HCT116 (cell line): ENCODE measurements around the gene LRRC1. TPM values are rescaled to one million over a fixed set of nuclear protein-coding genes. Genes with fewer than 3 reads are reported as not detected.

ENCODE experiments used
- ATAC-seq: fragments of 200-7000 bp; cut with Tn5 transposase; 2 replicates; pipeline ENCODE4 v1.9.1; 2020; ENCODE audit warnings: mild to moderate bottlenecking, moderate library complexity
- BruUV-seq: library from RNA; stranded (reverse); fragments of 400-500 nt; replicated peaks from 2 replicates; lab custom pipeline; 2021; lab: Mats Ljungman, UMichigan
- CTCF ChIA-PET: fragments of 300-600 bp; sonication (Branson Sonifier 250); formaldehyde crosslinking; loops from one replicate; lab custom pipeline; 2021; ENCODE audit warnings: antibody characterized with exemption; lab: Charles Lee
- POLR2A ChIA-PET: fragments of 300-600, 350-600 bp; sonication (Branson Sonifier 250); formaldehyde crosslinking; loops from one replicate; lab custom pipeline; 2021; ENCODE audit warnings: antibody characterized with exemption; lab: Charles Lee
- RAD21 ChIA-PET, 2 experiments: fragments of 300-600 bp; sonication (Branson Sonifier 250); formaldehyde crosslinking; loops; one replicate each; lab custom pipeline; 2023; ENCODE audit warnings: low total read pairs in 2 of 2; ENCODE audit not compliant: uncharacterized antibody in 2 of 2, unreplicated experiment in 2 of 2, low non-redundant PET in 1 of 2; lab: Charles Lee
- DNase-seq: peaks from one replicate; pipeline ENCODE4 v3.0.0-alpha.2; 2010; ENCODE audit warnings: low read depth, low spot score
- H2AFZ ChIP-seq: fragments of 200-600 bp; shearing (Covaris generic), sonication (generic); 2 replicates; pipeline ENCODE4 v1.6.1; 2017; ENCODE audit warnings: low read depth, mixed run types, mixed read lengths, antibody characterized with exemption, low read length; ENCODE audit not compliant: poor library complexity, severe bottlenecking
- H3K27ac ChIP-seq: 2 replicates; pipeline ENCODE4 v1.5.1; 2012; ENCODE audit warnings: low read depth, low read length
- H3K27me3 ChIP-seq: fragments of 200-600 bp; sonication (generic); 2 replicates; pipeline ENCODE4 v1.6.1; 2016; ENCODE audit warnings: mixed run types, low read length, mixed read lengths; ENCODE audit not compliant: insufficient read depth
- H3K36me3 ChIP-seq, 2 experiments: fragments of 200-500 bp in 1 of 2; fragments of 200-600 bp in 1 of 2; sonication (Bioruptor generic) in 1 of 2; sonication (generic) in 1 of 2; 2 replicates each; pipeline versions ENCODE4 v1.5.1 to v1.6.1; 2014 to 2016; ENCODE audit warnings: low read length in 2 of 2, inconsistent platforms in 1 of 2, mixed read lengths in 1 of 2, mixed run types in 1 of 2; ENCODE audit not compliant: insufficient read depth in 2 of 2, control insufficient read depth in 1 of 2
- H3K4me1 ChIP-seq, 2 experiments: fragments of 200-600 bp in 1 of 2; sonication (generic) in 1 of 2; 2 replicates each; pipeline versions ENCODE4 v1.5.1 to v1.6.1; 2012 to 2017; ENCODE audit warnings: low read length in 2 of 2, inconsistent platforms in 1 of 2, mild to moderate bottlenecking in 1 of 2, mixed read lengths in 1 of 2, mixed run types in 1 of 2, moderate library complexity in 1 of 2; ENCODE audit not compliant: insufficient read depth in 2 of 2, control insufficient read depth in 1 of 2
- H3K4me2 ChIP-seq: fragments of 200-600 bp; sonication (generic); 2 replicates; pipeline ENCODE4 v1.6.1; 2017; ENCODE audit warnings: mixed run types, low read length, mixed read lengths
- H3K4me3 ChIP-seq, 2 experiments: fragments of 200-600 bp in 1 of 2; sonication (generic) in 1 of 2; replicated peaks in 1 of 2; 2 replicates each; pipeline ENCODE4 v1.5.1; 2011 to 2016; ENCODE audit warnings: low read length in 2 of 2, control low read depth in 1 of 2, low read depth in 1 of 2, mild to moderate bottlenecking in 1 of 2, mixed read lengths in 1 of 2, mixed run types in 1 of 2
- H3K79me2 ChIP-seq: fragments of 200-600 bp; sonication (generic); 2 replicates; pipeline ENCODE4 v1.6.1; 2017; ENCODE audit warnings: mild to moderate bottlenecking, mixed run types, low read length, moderate library complexity, mixed read lengths; ENCODE audit not compliant: insufficient read depth
- H3K9ac ChIP-seq: fragments of 200-600 bp; sonication (generic); 2 replicates; pipeline ENCODE4 v1.6.1; 2016; ENCODE audit warnings: low read length, mixed read lengths
- H3K9me2 ChIP-seq: fragments of 200-600 bp; sonication (generic), shearing (Covaris generic); 2 replicates; pipeline ENCODE4 v1.6.1; 2017; ENCODE audit warnings: mixed run types, mild to moderate bottlenecking, moderate library complexity; ENCODE audit not compliant: insufficient read depth
- H3K9me3 ChIP-seq, 2 experiments: fragments of 200-500 bp in 1 of 2; fragments of 200-600 bp in 1 of 2; sonication (Bioruptor generic) in 1 of 2; sonication (generic) in 1 of 2; 2 replicates each; pipeline ENCODE4 v1.6.1; 2014 to 2017; ENCODE audit warnings: low read length in 2 of 2, mixed read lengths in 2 of 2, inconsistent platforms in 1 of 2, low read depth in 1 of 2, mild to moderate bottlenecking in 1 of 2, mixed run types in 1 of 2, moderate library complexity in 1 of 2; ENCODE audit not compliant: control insufficient read depth in 1 of 2, insufficient read depth in 1 of 2
- H4K20me1 ChIP-seq: fragments of 200-600 bp; sonication (generic), shearing (Covaris generic); 2 replicates; pipeline ENCODE4 v1.6.1; 2017; ENCODE audit warnings: mixed run types, mild to moderate bottlenecking, moderate library complexity; ENCODE audit not compliant: insufficient read depth
- ATF3 ChIP-seq: IDR thresholded peaks from 2 replicates; pipeline ENCODE4 v1.6.1; 2012
- CEBPB ChIP-seq: IDR thresholded peaks from 2 replicates; pipeline ENCODE4 v1.6.1; 2012; ENCODE audit warnings: low read depth
- CTCF ChIP-seq, 3 experiments: fragments of 200-600 bp in 1 of 3; sonication (generic) in 1 of 3; IDR thresholded peaks in 2 of 3; conservative IDR thresholded peaks in 1 of 3; 2 replicates each; pipeline ENCODE4 v1.5.1; 2012 to 2017; ENCODE audit warnings: low read depth in 2 of 3, low read length in 2 of 3, antibody characterized with exemption in 1 of 3, borderline replicate concordance in 1 of 3, control low read depth in 1 of 3, mild to moderate bottlenecking in 1 of 3, mixed read lengths in 1 of 3, mixed run types in 1 of 3, moderate library complexity in 1 of 3; ENCODE audit not compliant: insufficient read depth in 1 of 3
- EGR1 ChIP-seq: IDR thresholded peaks from 2 replicates; pipeline ENCODE4 v1.6.1; 2012; ENCODE audit warnings: low read depth
- EZH2 ChIP-seq: fragments of 200-600 bp; sonication (generic); IDR thresholded peaks from 2 replicates; pipeline ENCODE4 v1.6.1; 2017; ENCODE audit warnings: antibody characterized with exemption, mixed run types
- EZH2phosphoT487 ChIP-seq: fragments of 200-600 bp; IDR thresholded peaks from 2 replicates; pipeline ENCODE4 v1.6.1; 2018; ENCODE audit warnings: antibody characterized with exemption, borderline replicate concordance
- FOSL1 ChIP-seq: IDR thresholded peaks from 2 replicates; pipeline ENCODE4 v1.6.1; 2012; ENCODE audit warnings: low read depth
- REST ChIP-seq: IDR thresholded peaks from 2 replicates; pipeline ENCODE4 v1.6.1; 2012; ENCODE audit warnings: low read depth
- SP1 ChIP-seq: IDR thresholded peaks from 2 replicates; pipeline ENCODE4 v1.6.1; 2012; ENCODE audit warnings: low read depth
- YY1 ChIP-seq: IDR thresholded peaks from 2 replicates; pipeline ENCODE4 v1.6.1; 2011; ENCODE audit warnings: low read length, low read depth, moderate library complexity, mild to moderate bottlenecking; ENCODE audit not compliant: insufficient replicate concordance; ENCODE audit errors: extremely low read depth
- ZBTB33 ChIP-seq: IDR thresholded peaks from 2 replicates; pipeline ENCODE4 v1.6.1; 2011; ENCODE audit warnings: mild to moderate bottlenecking, low read length, moderate library complexity; ENCODE audit not compliant: insufficient replicate concordance; ENCODE audit errors: extremely low read depth
- intact Hi-C: fragments of 100-400 bp; cut with micrococcal nuclease; formaldehyde crosslinking; loops from 2 replicates; pipeline ENCODE4 v1.10.0; 2022
- total RNA-seq: library from RNA; stranded (reverse); gene quantifications from one replicate; pipeline ENCODE4 v1.2.1, GENCODE V29; 2021; ENCODE audit not compliant: unreplicated experiment

The LRRC1 gene
- total RNA-seq, 1 experiment from 2014 or later = 19.8 TPM

- H4K20me1 ChIP-seq = no peaks in the 10 kb centered on the region
- H3K9me2 ChIP-seq = no peaks in the 10 kb centered on the region; the same call in 1 of the 2 replicates
- intact Hi-C loops = no loop called here
- no peak overlapping the region for H3K27ac ChIP-seq
- H3K4me1 ChIP-seq = peaks cover 0 to 20% of the 10 kb centered on the region in 2 experiments; a peak in 2 of 4 replicates
- DNase-seq (no peak), ATAC-seq (no peak)
- no peaks in the 10 kb centered on the region for H3K9me3 ChIP-seq
- no peak overlapping the region for H3K4me3 ChIP-seq
- H3K36me3 ChIP-seq = no peaks in the 10 kb centered on the region
- no peak overlapping the region for H3K4me2 ChIP-seq
- no peaks in the 10 kb centered on the region for H3K79me2 ChIP-seq
- ChIA-PET RAD21 (no interaction called here), CTCF (interaction anchor here (1.2 kb wide), 1 partner anchor 233 kb away, joined by 3 read pairs; no protein-coding TSS in a partner anchor), POLR2A (no interaction called here)
- no TSS peak for BruUV-seq
- H3K27me3 ChIP-seq = no peaks in the 10 kb centered on the region
- H3K9ac ChIP-seq = no peak overlapping the region
- H2AFZ ChIP-seq = no peak overlapping the region
- TF ChIP-seq ZBTB33 = no peak
- no peak for TF ChIP-seq SP1
- TF ChIP-seq EGR1 = no peak
- TF ChIP-seq EZH2phosphoT487 = no peak
- no peak for TF ChIP-seq ATF3
- TF ChIP-seq REST = no peak
- no peak for TF ChIP-seq EZH2
- TF ChIP-seq YY1 = no peak
- TF ChIP-seq CEBPB = no peak
- TF ChIP-seq CTCF (IDR thresholded peaks at IDR 0.05 in 2 of 3, conservative IDR thresholded peaks at IDR 0.05 in 1 of 3; ENCODE audit: borderline replicate concordance in 1 of 3, insufficient read depth in 1 of 3, low read depth in 2 of 3, low read length in 2 of 3) = no peak
- TF ChIP-seq FOSL1 = no peak
Measured at GRCh38 chr6:53959717-53960116, 164.9 kb downstream of the LRRC1 start.
